Measurements from ENCODE around the gene WDR4. TPM values are rescaled to one million over a fixed set of nuclear protein-coding genes. Genes with fewer than 3 reads are reported as not detected.

Gene WDR4
- total RNA-seq, 1 experiment from 2014 or later = 42.6 TPM

DNA sequence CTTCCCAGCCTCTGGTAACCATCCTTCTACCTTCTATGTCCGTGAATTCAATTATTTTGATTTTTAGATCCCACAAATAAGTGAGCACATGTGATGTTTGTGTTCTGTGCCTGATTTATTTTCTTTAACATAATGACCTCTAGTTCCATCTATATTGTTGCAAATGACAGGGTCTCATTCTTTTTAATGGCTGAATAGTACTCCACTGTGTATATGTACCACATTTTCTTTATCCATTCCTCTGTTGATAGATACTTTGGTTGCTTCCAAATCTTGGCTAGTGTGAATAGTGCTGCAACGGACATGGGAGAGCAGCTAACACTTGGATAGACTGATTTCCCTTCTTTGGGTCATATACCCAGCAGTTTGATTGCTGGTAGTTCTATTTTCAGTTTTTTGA, 51.8 kb downstream of the WDR4 start (continued):
- TF ChIP-seq, protein P1, sequence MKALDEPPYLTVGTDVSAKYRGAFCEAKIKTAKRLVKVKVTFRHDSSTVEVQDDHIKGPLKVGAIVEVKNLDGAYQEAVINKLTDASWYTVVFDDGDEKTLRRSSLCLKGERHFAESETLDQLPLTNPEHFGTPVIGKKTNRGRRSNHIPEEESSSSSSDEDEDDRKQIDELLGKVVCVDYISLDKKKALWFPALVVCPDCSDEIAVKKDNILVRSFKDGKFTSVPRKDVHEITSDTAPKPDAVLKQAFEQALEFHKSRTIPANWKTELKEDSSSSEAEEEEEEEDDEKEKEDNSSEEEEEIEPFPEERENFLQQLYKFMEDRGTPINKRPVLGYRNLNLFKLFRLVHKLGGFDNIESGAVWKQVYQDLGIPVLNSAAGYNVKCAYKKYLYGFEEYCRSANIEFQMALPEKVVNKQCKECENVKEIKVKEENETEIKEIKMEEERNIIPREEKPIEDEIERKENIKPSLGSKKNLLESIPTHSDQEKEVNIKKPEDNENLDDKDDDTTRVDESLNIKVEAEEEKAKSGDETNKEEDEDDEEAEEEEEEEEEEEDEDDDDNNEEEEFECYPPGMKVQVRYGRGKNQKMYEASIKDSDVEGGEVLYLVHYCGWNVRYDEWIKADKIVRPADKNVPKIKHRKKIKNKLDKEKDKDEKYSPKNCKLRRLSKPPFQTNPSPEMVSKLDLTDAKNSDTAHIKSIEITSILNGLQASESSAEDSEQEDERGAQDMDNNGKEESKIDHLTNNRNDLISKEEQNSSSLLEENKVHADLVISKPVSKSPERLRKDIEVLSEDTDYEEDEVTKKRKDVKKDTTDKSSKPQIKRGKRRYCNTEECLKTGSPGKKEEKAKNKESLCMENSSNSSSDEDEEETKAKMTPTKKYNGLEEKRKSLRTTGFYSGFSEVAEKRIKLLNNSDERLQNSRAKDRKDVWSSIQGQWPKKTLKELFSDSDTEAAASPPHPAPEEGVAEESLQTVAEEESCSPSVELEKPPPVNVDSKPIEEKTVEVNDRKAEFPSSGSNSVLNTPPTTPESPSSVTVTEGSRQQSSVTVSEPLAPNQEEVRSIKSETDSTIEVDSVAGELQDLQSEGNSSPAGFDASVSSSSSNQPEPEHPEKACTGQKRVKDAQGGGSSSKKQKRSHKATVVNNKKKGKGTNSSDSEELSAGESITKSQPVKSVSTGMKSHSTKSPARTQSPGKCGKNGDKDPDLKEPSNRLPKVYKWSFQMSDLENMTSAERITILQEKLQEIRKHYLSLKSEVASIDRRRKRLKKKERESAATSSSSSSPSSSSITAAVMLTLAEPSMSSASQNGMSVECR (CRISPR knock-in tag; IDR thresholded peaks at IDR 0.05; ENCODE audit: borderline replicate concordance) = no peak
- no peak for TF ChIP-seq ZBTB21 (CRISPR knock-in tag; IDR thresholded peaks at IDR 0.05; ENCODE audit: borderline replicate concordance)
- TF ChIP-seq, protein P2, sequence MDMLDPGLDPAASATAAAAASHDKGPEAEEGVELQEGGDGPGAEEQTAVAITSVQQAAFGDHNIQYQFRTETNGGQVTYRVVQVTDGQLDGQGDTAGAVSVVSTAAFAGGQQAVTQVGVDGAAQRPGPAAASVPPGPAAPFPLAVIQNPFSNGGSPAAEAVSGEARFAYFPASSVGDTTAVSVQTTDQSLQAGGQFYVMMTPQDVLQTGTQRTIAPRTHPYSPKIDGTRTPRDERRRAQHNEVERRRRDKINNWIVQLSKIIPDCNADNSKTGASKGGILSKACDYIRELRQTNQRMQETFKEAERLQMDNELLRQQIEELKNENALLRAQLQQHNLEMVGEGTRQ (CRISPR knock-in tag; IDR thresholded peaks at IDR 0.05) = no peak

DNA sequence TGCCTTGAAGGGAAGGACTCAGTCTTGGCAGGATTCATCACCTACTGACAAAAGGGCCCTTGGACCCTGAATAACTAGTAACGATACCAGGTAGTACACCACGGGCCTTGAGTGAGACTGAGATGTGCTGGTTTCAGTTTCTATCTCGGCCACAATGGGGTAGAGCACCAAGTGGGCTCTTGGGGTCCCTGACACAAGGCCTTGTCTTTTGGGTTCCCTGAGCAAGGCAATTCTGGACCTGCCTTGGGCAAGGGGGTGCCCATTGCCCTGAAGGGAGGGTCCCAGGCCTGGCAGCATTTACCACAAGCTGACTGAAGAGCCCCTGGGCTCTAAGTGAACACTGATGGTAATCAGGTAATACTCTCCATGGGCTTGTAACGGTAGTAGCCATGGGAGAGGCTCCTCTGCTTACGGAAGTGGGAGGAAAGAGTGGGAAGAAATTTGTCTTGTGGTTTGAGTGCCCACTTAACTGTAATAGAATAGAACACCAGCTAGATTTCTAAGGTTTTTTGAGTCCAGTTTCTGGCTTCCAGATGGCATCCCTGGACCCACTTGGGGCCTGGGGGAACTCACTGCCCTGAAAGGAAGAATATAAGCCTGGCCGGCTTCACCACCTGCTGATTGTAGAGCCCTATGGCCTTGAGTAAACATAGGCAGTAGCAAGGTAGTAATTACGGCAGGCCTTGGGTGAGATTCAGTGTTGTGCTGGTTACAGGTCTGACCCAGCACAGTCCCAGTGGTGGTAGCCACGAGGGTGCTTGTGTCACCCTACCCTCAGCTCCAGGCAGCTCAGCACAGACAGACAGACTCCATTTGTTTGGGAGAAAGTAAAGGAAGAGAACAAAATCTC, 58.5 kb downstream of the WDR4 start:
- ChIA-PET CTCF (interaction anchor here (1.2 to 1.7 kb wide), 2 partner anchors 14 to 228 kb away, joined by 3 to 7 read pairs; no protein-coding TSS in a partner anchor), POLR2A (interaction anchor here (0.6 kb wide), 1 partner anchor 418 kb away, joined by 3 read pairs; no protein-coding TSS in a partner anchor)
- Mint-ChIP-seq H3K4me3 (no peak overlapping the region), H3K27me3 (ENCODE audit: low read depth) (peaks cover 16% of the 10 kb centered on the region), H3K27ac (no peak overlapping the region), H3K9me3 (peaks cover 21% of the 10 kb centered on the region), H3K36me3 (peaks cover 17% of the 10 kb centered on the region), H3K4me1 (peaks cover 6% of the 10 kb centered on the region; the same call in 1 of the 2 replicates)
- DNase-seq (ENCODE audit: low spot score) (no peak), ATAC-seq (no peak)
- TF ChIP-seq FOXJ3 (CRISPR knock-in tag; IDR thresholded peaks at IDR 0.05; ENCODE audit: borderline replicate concordance) (no peak), ZNF263 (CRISPR knock-in tag; IDR thresholded peaks at IDR 0.05; ENCODE audit: low read depth) (no peak), MXD4 (CRISPR knock-in tag; IDR thresholded peaks at IDR 0.05; ENCODE audit: borderline replicate concordance) (no peak), ESRRA (CRISPR knock-in tag; IDR thresholded peaks at IDR 0.05; ENCODE audit: borderline replicate concordance) (no peak), RORB (CRISPR knock-in tag; IDR thresholded peaks at IDR 0.05) (no peak), ZNF423 (CRISPR knock-in tag; IDR thresholded peaks at IDR 0.05) (no peak), ZNF232 (CRISPR knock-in tag; IDR thresholded peaks at IDR 0.05) (no peak), ELF4 (CRISPR knock-in tag; IDR thresholded peaks at IDR 0.05; ENCODE audit: low read depth) (no peak), OVOL2 (CRISPR knock-in tag; IDR thresholded peaks at IDR 0.05; ENCODE audit: borderline replicate concordance) (no peak), ZNF121 (CRISPR knock-in tag; IDR thresholded peaks at IDR 0.05) (no peak), PRRX2 (CRISPR knock-in tag; IDR thresholded peaks at IDR 0.05) (no peak), SMAD4 (CRISPR knock-in tag; IDR thresholded peaks at IDR 0.05) (no peak)
- TF ChIP-seq, protein P3, sequence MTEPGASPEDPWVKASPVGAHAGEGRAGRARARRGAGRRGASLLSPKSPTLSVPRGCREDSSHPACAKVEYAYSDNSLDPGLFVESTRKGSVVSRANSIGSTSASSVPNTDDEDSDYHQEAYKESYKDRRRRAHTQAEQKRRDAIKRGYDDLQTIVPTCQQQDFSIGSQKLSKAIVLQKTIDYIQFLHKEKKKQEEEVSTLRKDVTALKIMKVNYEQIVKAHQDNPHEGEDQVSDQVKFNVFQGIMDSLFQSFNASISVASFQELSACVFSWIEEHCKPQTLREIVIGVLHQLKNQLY (CRISPR knock-in tag; IDR thresholded peaks at IDR 0.05) = no peak
- TF ChIP-seq, protein P4, sequence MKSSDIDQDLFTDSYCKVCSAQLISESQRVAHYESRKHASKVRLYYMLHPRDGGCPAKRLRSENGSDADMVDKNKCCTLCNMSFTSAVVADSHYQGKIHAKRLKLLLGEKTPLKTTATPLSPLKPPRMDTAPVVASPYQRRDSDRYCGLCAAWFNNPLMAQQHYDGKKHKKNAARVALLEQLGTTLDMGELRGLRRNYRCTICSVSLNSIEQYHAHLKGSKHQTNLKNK (CRISPR knock-in tag; IDR thresholded peaks at IDR 0.05) = no peak
- TF ChIP-seq, protein P5, sequence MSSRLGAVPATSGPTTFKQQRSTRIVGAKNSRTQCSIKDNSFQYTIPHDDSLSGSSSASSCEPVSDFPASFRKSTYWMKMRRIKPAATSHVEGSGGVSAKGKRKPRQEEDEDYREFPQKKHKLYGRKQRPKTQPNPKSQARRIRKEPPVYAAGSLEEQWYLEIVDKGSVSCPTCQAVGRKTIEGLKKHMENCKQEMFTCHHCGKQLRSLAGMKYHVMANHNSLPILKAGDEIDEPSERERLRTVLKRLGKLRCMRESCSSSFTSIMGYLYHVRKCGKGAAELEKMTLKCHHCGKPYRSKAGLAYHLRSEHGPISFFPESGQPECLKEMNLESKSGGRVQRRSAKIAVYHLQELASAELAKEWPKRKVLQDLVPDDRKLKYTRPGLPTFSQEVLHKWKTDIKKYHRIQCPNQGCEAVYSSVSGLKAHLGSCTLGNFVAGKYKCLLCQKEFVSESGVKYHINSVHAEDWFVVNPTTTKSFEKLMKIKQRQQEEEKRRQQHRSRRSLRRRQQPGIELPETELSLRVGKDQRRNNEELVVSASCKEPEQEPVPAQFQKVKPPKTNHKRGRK (CRISPR knock-in tag; IDR thresholded peaks at IDR 0.05; ENCODE audit: borderline replicate concordance) = no peak
- TF ChIP-seq, protein P6, sequence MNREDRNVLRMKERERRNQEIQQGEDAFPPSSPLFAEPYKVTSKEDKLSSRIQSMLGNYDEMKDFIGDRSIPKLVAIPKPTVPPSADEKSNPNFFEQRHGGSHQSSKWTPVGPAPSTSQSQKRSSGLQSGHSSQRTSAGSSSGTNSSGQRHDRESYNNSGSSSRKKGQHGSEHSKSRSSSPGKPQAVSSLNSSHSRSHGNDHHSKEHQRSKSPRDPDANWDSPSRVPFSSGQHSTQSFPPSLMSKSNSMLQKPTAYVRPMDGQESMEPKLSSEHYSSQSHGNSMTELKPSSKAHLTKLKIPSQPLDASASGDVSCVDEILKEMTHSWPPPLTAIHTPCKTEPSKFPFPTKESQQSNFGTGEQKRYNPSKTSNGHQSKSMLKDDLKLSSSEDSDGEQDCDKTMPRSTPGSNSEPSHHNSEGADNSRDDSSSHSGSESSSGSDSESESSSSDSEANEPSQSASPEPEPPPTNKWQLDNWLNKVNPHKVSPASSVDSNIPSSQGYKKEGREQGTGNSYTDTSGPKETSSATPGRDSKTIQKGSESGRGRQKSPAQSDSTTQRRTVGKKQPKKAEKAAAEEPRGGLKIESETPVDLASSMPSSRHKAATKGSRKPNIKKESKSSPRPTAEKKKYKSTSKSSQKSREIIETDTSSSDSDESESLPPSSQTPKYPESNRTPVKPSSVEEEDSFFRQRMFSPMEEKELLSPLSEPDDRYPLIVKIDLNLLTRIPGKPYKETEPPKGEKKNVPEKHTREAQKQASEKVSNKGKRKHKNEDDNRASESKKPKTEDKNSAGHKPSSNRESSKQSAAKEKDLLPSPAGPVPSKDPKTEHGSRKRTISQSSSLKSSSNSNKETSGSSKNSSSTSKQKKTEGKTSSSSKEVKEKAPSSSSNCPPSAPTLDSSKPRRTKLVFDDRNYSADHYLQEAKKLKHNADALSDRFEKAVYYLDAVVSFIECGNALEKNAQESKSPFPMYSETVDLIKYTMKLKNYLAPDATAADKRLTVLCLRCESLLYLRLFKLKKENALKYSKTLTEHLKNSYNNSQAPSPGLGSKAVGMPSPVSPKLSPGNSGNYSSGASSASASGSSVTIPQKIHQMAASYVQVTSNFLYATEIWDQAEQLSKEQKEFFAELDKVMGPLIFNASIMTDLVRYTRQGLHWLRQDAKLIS (CRISPR knock-in tag; IDR thresholded peaks at IDR 0.05; ENCODE audit: borderline replicate concordance) = no peak
